SU-DHL-6 (cell line): Measurements from ENCODE around the gene TNIK.

Experiments
- H2AFZ ChIP-seq: fragments of 200-600 bp; sonication (generic); 2 replicates; pipeline ENCODE4 v1.6.1; 2014; ENCODE audit warnings: low read depth, mild to moderate bottlenecking, moderate library complexity, mixed read lengths, antibody characterized with exemption, low read length; ENCODE audit not compliant: severe bottlenecking
- H3F3A ChIP-seq: fragments of 200-600 bp; shearing (Covaris generic); 2 replicates; pipeline ENCODE4 v1.6.0; 2016; ENCODE audit warnings: antibody characterized with exemption, mild to moderate bottlenecking; ENCODE audit not compliant: insufficient read depth
- H3K27ac ChIP-seq: fragments of 200-600 bp; sonication (generic); 2 replicates; pipeline ENCODE4 v1.5.1; 2016; ENCODE audit warnings: low read depth, mild to moderate bottlenecking, low read length, moderate library complexity, mixed read lengths
- H3K27me3 ChIP-seq: fragments of 200-600 bp; sonication (generic), shearing (Covaris generic); 2 replicates; pipeline ENCODE4 v1.6.0; 2014; ENCODE audit warnings: mild to moderate bottlenecking, low read length
- H3K36me3 ChIP-seq: fragments of 200-600 bp; sonication (generic); 2 replicates; pipeline ENCODE4 v1.6.1; 2014; ENCODE audit warnings: mild to moderate bottlenecking, low read length, mixed read lengths
- H3K4me2 ChIP-seq: fragments of 300-600, 200-600 bp; shearing (Covaris generic), sonication (generic); 2 replicates; pipeline ENCODE4 v1.6.0; 2014; ENCODE audit warnings: low read length, low read depth, mild to moderate bottlenecking; ENCODE audit not compliant: poor library complexity, severe bottlenecking
- H3K4me3 ChIP-seq: fragments of 200-600 bp; sonication (generic); 2 replicates; pipeline ENCODE4 v1.5.1; 2014; ENCODE audit warnings: antibody characterized with exemption, low read length, mild to moderate bottlenecking, mixed read lengths; ENCODE audit not compliant: insufficient read depth, poor library complexity, severe bottlenecking
- H3K79me2 ChIP-seq: fragments of 200-600 bp; sonication (generic); 2 replicates; pipeline ENCODE4 v1.6.1; 2014; ENCODE audit warnings: mild to moderate bottlenecking, low read length, moderate library complexity; ENCODE audit not compliant: insufficient read depth
- H3K9ac ChIP-seq: fragments of 200-600 bp; sonication (generic); 2 replicates; pipeline ENCODE4 v1.7.0; 2014; ENCODE audit warnings: mild to moderate bottlenecking, low read length
- H3K9me2 ChIP-seq: fragments of 200-600 bp; sonication (generic); replicated peaks from 2 replicates; pipeline ENCODE4 v1.6.1; 2014; ENCODE audit warnings: low read length; ENCODE audit not compliant: insufficient read depth
- H3K9me3 ChIP-seq: fragments of 200-600 bp; sonication (generic); 2 replicates; pipeline ENCODE4 v1.6.1; 2014; ENCODE audit warnings: low read length, mixed read lengths; ENCODE audit not compliant: insufficient read depth
- H4K20me1 ChIP-seq: fragments of 200-600 bp; sonication (generic); 2 replicates; pipeline ENCODE4 v1.6.1; 2014; ENCODE audit warnings: low read depth, mild to moderate bottlenecking, antibody characterized with exemption, low read length, moderate library complexity, mixed read lengths
- CTCF ChIP-seq: fragments of 200-600 bp; sonication (generic); IDR thresholded peaks from one replicate; pipeline ENCODE4 v1.5.1; 2017; ENCODE audit warnings: antibody characterized with exemption, mild to moderate bottlenecking, low read length, moderate library complexity; ENCODE audit not compliant: insufficient read depth, poor library complexity, severe bottlenecking
- EZH2phosphoT487 ChIP-seq: fragments of 200-600 bp; sonication (generic), shearing (Covaris generic); conservative IDR thresholded peaks from 2 replicates; pipeline ENCODE4 v1.6.1; 2018; ENCODE audit warnings: mild to moderate bottlenecking, antibody characterized with exemption, low read length, moderate library complexity, mixed read lengths

TNIK gene

GRCh38 chr3:171262431-171262830, 197.8 kb downstream of the TNIK start:
- Histone ChIP-seq H3K9ac (no peak overlapping the region), H3K79me2 (no peaks in the 10 kb centered on the region), H3K36me3 (no peaks in the 10 kb centered on the region), H3K4me3 (no peak overlapping the region), H4K20me1 (no peaks in the 10 kb centered on the region), H3K4me2 (no peak overlapping the region), H3K9me3 (no peaks in the 10 kb centered on the region), H3K9me2 (no peaks in the 10 kb centered on the region), H3F3A (no peaks in the 10 kb centered on the region), H3K27ac (no peak overlapping the region), H3K27me3 (no peaks in the 10 kb centered on the region; the same call in 1 of the 2 replicates), H2AFZ (no peak overlapping the region)
- TF ChIP-seq CTCF, result no peak
- no peak for TF ChIP-seq EZH2phosphoT487

- Histone ChIP-seq H4K20me1 (no peaks in the 10 kb centered on the region), H3F3A (no peaks in the 10 kb centered on the region), H3K9me3 (no peaks in the 10 kb centered on the region), H3K4me3 (no peak overlapping the region), H3K27me3 (no peaks in the 10 kb centered on the region; the same call in 1 of the 2 replicates), H2AFZ (no peak overlapping the region), H3K9ac (no peak overlapping the region), H3K79me2 (no peaks in the 10 kb centered on the region), H3K4me2 (no peak overlapping the region), H3K9me2 (0 out of 2 replicates have a peak, but pooled peaks cover 7% of the 10 kb centered on the region), H3K27ac (no peak overlapping the region), H3K36me3 (no peaks in the 10 kb centered on the region)
- TF ChIP-seq EZH2phosphoT487 (no peak), CTCF (no peak)
These were observed 198.7 kb downstream of the TNIK start for GRCh38 chr3:171261487-171261886.

- Histone ChIP-seq H3F3A (no peaks in the 10 kb centered on the region), H3K36me3 (no peaks in the 10 kb centered on the region), H3K27ac (no peak overlapping the region), H2AFZ (no peak overlapping the region), H3K79me2 (no peaks in the 10 kb centered on the region), H3K27me3 (no peaks in the 10 kb centered on the region; the same call in 1 of the 2 replicates), H3K9ac (no peak overlapping the region), H3K9me2 (0 out of 2 replicates have a peak, but pooled peaks cover 7% of the 10 kb centered on the region), H4K20me1 (no peaks in the 10 kb centered on the region), H3K9me3 (no peaks in the 10 kb centered on the region), H3K4me2 (no peak overlapping the region), H3K4me3 (no peak overlapping the region)
- TF ChIP-seq CTCF (no peak), EZH2phosphoT487 (no peak)
These were observed 199.3 kb downstream of the TNIK start for GRCh38 chr3:171260899-171261298.

GRCh38 chr3:171260466-171260865, 199.7 kb downstream of the TNIK start:
- Histone ChIP-seq H3K27ac (no peak overlapping the region), H3K4me3 (no peak overlapping the region), H3K4me2 (no peak overlapping the region), H3K27me3 (no peaks in the 10 kb centered on the region; the same call in 1 of the 2 replicates), H3K9me3 (no peaks in the 10 kb centered on the region), H3K36me3 (no peaks in the 10 kb centered on the region), H3K9ac (no peak overlapping the region), H3F3A (no peaks in the 10 kb centered on the region), H3K9me2 (0 out of 2 replicates have a peak, but pooled peaks cover 7% of the 10 kb centered on the region), H2AFZ (no peak overlapping the region), H4K20me1 (no peaks in the 10 kb centered on the region), H3K79me2 (no peaks in the 10 kb centered on the region)
- TF ChIP-seq EZH2phosphoT487 (no peak), CTCF (no peak)
